Measurements from ENCODE around the gene METTL16.

DNA sequence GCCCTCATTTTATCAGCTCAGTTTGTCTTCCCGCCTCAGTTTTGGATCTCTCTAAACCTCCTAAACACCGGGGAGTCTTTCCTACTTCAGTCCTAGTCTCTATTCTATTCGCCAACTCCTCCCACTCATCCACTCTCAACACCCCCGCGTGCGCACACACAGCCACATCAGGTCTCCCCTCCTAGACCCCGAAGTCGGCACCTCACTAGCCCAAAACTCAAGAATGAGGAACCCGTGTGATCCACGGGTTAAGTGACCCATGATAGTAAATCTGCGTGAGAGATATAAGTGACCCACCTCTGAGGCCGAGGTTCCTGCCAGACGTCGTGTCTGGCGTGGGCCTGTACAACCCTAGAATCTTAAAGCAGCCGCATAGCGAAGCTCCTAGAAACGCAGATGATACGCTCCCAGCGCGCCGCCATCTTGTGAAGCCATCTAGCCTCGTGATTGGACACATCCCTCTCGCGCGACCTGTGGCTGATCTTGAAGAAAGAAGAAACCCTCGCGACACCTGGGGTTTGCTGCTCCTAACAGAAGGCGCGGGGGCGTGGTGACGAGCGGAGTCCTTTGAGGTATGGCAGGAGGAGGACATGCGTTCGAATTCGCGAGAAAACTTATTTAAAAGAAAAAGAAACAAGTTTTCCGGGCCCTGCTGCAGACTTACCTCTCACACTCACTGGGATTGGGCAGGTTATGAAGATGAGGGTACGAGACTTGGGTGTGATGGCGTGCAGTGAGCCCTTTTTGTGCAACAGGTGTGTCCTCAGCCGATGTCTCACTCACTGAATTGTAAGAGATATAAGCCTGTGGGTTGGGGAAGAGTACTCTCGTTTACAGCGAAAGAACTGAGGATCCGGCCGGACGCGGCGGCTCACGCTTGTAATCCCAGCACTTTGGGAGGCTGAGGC is at the start of gene METTL16:
- peak; percentile 77 to 95 (median 93) for TF ChIP-seq POLR2AphosphoS5 (IDR thresholded peaks at IDR 0.05)
- TF ChIP-seq, protein P1, sequence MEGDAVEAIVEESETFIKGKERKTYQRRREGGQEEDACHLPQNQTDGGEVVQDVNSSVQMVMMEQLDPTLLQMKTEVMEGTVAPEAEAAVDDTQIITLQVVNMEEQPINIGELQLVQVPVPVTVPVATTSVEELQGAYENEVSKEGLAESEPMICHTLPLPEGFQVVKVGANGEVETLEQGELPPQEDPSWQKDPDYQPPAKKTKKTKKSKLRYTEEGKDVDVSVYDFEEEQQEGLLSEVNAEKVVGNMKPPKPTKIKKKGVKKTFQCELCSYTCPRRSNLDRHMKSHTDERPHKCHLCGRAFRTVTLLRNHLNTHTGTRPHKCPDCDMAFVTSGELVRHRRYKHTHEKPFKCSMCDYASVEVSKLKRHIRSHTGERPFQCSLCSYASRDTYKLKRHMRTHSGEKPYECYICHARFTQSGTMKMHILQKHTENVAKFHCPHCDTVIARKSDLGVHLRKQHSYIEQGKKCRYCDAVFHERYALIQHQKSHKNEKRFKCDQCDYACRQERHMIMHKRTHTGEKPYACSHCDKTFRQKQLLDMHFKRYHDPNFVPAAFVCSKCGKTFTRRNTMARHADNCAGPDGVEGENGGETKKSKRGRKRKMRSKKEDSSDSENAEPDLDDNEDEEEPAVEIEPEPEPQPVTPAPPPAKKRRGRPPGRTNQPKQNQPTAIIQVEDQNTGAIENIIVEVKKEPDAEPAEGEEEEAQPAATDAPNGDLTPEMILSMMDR (IDR thresholded peaks at IDR 0.05 in 8 of 11, conservative IDR thresholded peaks at IDR 0.05 in 3 of 11) = peak in 3 of 11 experiments; percentile 34 to 49 (median 47)
- peak in 1 of 3 donors; percentile 72 for TF ChIP-seq POLR2A (IDR thresholded peaks at IDR 0.05)
